Stomach (tissue), 4 donors: ENCODE measurements around the gene TJP1.

ENCODE experiments used
- CTCF ChIP-seq, 7 experiments: fragments of 450-650 bp in 4 of 7; fragments of 200-600 bp in 3 of 7; sonication (generic) in 3 of 7; IDR thresholded peaks; one replicate each; pipeline ENCODE4 v1.5.1; 2016 to 2019; ENCODE audit warnings: antibody characterized with exemption in 7 of 7, control low read depth in 2 of 7, mild to moderate bottlenecking in 1 of 7
- EP300 ChIP-seq: sonication (generic); formaldehyde crosslinking; IDR thresholded peaks from one replicate; pipeline ENCODE4 v1.6.1; 2017; ENCODE audit warnings: antibody characterized with exemption
- POLR2A ChIP-seq, 4 donors: fragments of 450-650 bp; IDR thresholded peaks; one replicate each; pipeline ENCODE4 v1.6.1; 2016; ENCODE audit warnings: antibody characterized with exemption in 4 of 4, control low read depth in 2 of 4, mild to moderate bottlenecking in 1 of 4, moderate library complexity in 1 of 4
- POLR2AphosphoS5 ChIP-seq, 3 donors: sonication (generic); formaldehyde crosslinking; IDR thresholded peaks; one replicate each; pipeline ENCODE4 v1.6.1; 2016; ENCODE audit warnings: antibody characterized with exemption in 3 of 3

- TF ChIP-seq CTCF (IDR thresholded peaks at IDR 0.05) (no peak), POLR2A (IDR thresholded peaks at IDR 0.05) (no peak), POLR2AphosphoS5 (IDR thresholded peaks at IDR 0.05) (no peak), EP300 (no peak)
Measured at GRCh38 chr15:29770796-29771195, 51.5 kb downstream of the TJP1 start.
